A673 (cell line): ENCODE measurements around the gene SRA1. TPM values are rescaled to one million over a fixed set of nuclear protein-coding genes. Genes with fewer than 3 reads are reported as not detected.

Experiments used
- BruUV-seq: library from RNA; stranded (reverse); fragments of 400-500 nt; replicated peaks from 2 replicates; lab custom pipeline; 2021; lab: Mats Ljungman, UMichigan
- CTCF ChIA-PET: fragments of 300-600 bp; sonication (Branson Sonifier 250); formaldehyde crosslinking; loops from one replicate; lab custom pipeline; 2022; ENCODE audit warnings: antibody characterized with exemption; lab: Charles Lee
- POLR2A ChIA-PET: fragments of 300-600 bp; sonication (Branson Sonifier 250); formaldehyde crosslinking; loops from one replicate; lab custom pipeline; 2022; ENCODE audit warnings: antibody characterized with exemption; ENCODE audit not compliant: low non-redundant PET; lab: Charles Lee
- DNase-seq: peaks from one replicate; pipeline ENCODE4 v3.0.0-alpha.2; 2015; ENCODE audit warnings: low spot score
- H3K27ac ChIP-seq: fragments of 200-600 bp; sonication (generic); 2 replicates; pipeline ENCODE4 v1.5.1; 2016; ENCODE audit warnings: mixed run types, low read depth, mild to moderate bottlenecking, mixed read lengths, antibody characterized with exemption, low read length; ENCODE audit not compliant: poor library complexity, severe bottlenecking
- H3K27me3 ChIP-seq: fragments of 200-600 bp; sonication (generic); replicated peaks from 2 replicates; pipeline ENCODE4 v1.6.1; 2017; ENCODE audit warnings: mixed run types, low read depth, mild to moderate bottlenecking, mixed read lengths, antibody characterized with exemption, low read length; ENCODE audit not compliant: insufficient read depth, poor library complexity
- H3K36me3 ChIP-seq: fragments of 200-600 bp; sonication (generic); 2 replicates; pipeline ENCODE4 v1.6.1; 2016; ENCODE audit warnings: mixed run types, mild to moderate bottlenecking, mixed read lengths, antibody characterized with exemption, low read length; ENCODE audit not compliant: insufficient read depth, poor library complexity, severe bottlenecking
- H3K4me1 ChIP-seq: fragments of 200-600 bp; sonication (generic); 2 replicates; pipeline ENCODE4 v1.6.1; 2017; ENCODE audit warnings: mixed run types, mild to moderate bottlenecking, mixed read lengths, antibody characterized with exemption, low read length; ENCODE audit not compliant: insufficient read depth, poor library complexity, severe bottlenecking
- H3K4me3 ChIP-seq: fragments of 200-600 bp; sonication (generic); 2 replicates; pipeline ENCODE4 v1.5.1; 2016; ENCODE audit warnings: low read depth, mixed run types, mild to moderate bottlenecking, mixed read lengths, low read length; ENCODE audit not compliant: poor library complexity, severe bottlenecking
- H3K9me3 ChIP-seq: fragments of 200-600 bp; sonication (generic); 2 replicates; pipeline ENCODE4 v1.6.1; 2016; ENCODE audit warnings: mixed run types, low read depth, mild to moderate bottlenecking, mixed read lengths, antibody characterized with exemption, low read length; ENCODE audit not compliant: poor library complexity, severe bottlenecking
- CTCF ChIP-seq: fragments of 300-800, 200-600 bp; sonication (generic); conservative IDR thresholded peaks from 2 replicates; pipeline ENCODE4 v1.5.1; 2017; ENCODE audit warnings: low read depth, mild to moderate bottlenecking, antibody characterized with exemption, low read length, moderate library complexity, mixed read lengths
- EZH2 ChIP-seq: fragments of 200-600 bp; sonication (generic); IDR thresholded peaks from 2 replicates; pipeline ENCODE4 v1.6.1; 2017; ENCODE audit warnings: borderline replicate concordance, low read depth, mild to moderate bottlenecking, mixed read lengths, antibody characterized with exemption, low read length; ENCODE audit not compliant: poor library complexity, severe bottlenecking
- intact Hi-C: fragments of 100-400 bp; cut with micrococcal nuclease; formaldehyde crosslinking; loops from one replicate; pipeline ENCODE4 v1.10.0; 2022; ENCODE audit not compliant: unreplicated experiment
- total RNA-seq: library from RNA; stranded (reverse); gene quantifications from 2 replicates; pipeline ENCODE4 v1.2.3, GENCODE V29; 2021

The SRA1 gene
- total RNA-seq, 1 experiment from 2014 or later = 55.1 TPM

- BruUV-seq = no TSS peak
- POLR2A ChIA-PET = no interaction called here
- no peaks in the 10 kb centered on the region for H3K9me3 ChIP-seq
These were observed 10.6 kb upstream of the SRA1 start for GRCh38 chr5:140567871-140568270.

GRCh38 chr5:140567136-140567818, 10.0 kb upstream of the SRA1 start:
- ChIA-PET CTCF (no interaction called here), POLR2A (no interaction called here)
- H3K4me1 ChIP-seq = peaks cover 15% of the 10 kb centered on the region
- DNase-seq = no peak
- H3K27me3 ChIP-seq = no peaks in the 10 kb centered on the region
- H3K9me3 ChIP-seq = no peaks in the 10 kb centered on the region
- TF ChIP-seq EZH2 (no peak), CTCF (no peak)
- no peak overlapping the region for H3K27ac ChIP-seq
- no peak overlapping the region for H3K4me3 ChIP-seq
- intact Hi-C loops = no loop called here
- peaks cover 21% of the 10 kb centered on the region for H3K36me3 ChIP-seq
- no TSS peak for BruUV-seq

More at GRCh38 chr5:140567871-140568270, 10.6 kb upstream of the SRA1 start:
- intact Hi-C loops = no loop called here
- Histone ChIP-seq H3K4me3 (no peak overlapping the region), H3K27me3 (no peaks in the 10 kb centered on the region), H3K27ac (no peak overlapping the region), H3K36me3 (peaks cover 21% of the 10 kb centered on the region), H3K4me1 (peaks cover 15% of the 10 kb centered on the region)
- DNase-seq = no peak
- CTCF ChIA-PET = no interaction called here
- TF ChIP-seq EZH2 (no peak), CTCF (no peak)

- TF ChIP-seq CTCF (no peak), EZH2 (no peak)
These were observed 9.4 kb upstream of the SRA1 start for GRCh38 chr5:140566665-140567064.

More at GRCh38 chr5:140566665-140567064, 9.4 kb upstream of the SRA1 start:
- ChIA-PET POLR2A (no interaction called here), CTCF (no interaction called here)
- no peak for DNase-seq
- BruUV-seq = no TSS peak
- Histone ChIP-seq H3K4me1 (peaks cover 15% of the 10 kb centered on the region), H3K9me3 (no peaks in the 10 kb centered on the region), H3K27ac (no peak overlapping the region), H3K36me3 (peaks cover 21% of the 10 kb centered on the region), H3K27me3 (no peaks in the 10 kb centered on the region), H3K4me3 (no peak overlapping the region)
- intact Hi-C loops = no loop called here
